Fibroblast of upper back skin (primary cell): Measurements from ENCODE around the gene TSPAN16.
A peak's percentile ranks its signal among the peaks of the same experiment; 100 is the strongest.
"Not testable (repeated sequence)": the region's sequence is repeated elsewhere in the genome, so short reads cannot be mapped to it uniquely, and the experiment has no call there.

ENCODE experiments used
- DNase-seq: peaks from one replicate; pipeline ENCODE4 v3.0.0-alpha.2; 2013

TSPAN16 gene

DNA sequence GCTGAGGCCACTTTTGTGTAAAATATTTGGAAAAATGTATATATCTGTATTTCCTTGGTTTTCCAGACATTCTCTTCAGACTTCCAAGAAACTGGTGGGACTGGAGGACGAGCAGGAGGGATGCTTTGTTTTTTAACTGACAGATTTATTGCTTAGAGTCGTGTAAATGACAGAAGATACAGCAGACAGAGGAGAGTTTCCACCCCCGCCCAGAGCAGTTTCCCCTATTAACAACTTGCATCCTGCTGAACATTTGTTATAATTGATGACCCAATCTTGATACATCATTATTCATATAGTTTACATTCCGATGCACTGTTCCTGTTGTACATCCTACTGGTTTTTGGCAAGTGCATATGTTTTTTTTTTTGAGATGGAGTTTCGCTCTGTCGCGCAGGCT, 26.6 kb upstream of the TSPAN16 start:
- DNase-seq, result peak; percentile 28

GRCh38 chr19:11273296-11273695, 22.7 kb upstream of the TSPAN16 start:
- DNase-seq, result no peak

DNA sequence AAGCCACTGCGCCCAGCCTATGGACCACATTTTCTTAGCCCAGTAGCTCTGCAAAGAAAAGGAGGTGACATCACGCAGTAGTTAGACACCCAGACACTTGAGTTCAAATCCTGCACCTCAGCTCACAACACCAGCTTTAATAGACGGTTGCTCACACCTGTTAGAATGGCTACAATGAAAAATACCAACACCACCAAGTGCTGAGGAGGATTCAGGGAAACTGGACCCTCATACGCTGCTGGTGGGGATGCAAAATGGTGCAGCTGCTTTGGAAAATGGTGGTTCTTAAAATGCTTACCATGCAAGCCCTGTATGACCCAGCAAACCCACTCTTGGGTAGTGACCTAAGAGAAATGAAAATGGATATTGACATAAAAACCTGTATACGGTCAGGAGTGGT, 22.0 kb upstream of the TSPAN16 start:
- DNase-seq, result no peak

GRCh38 chr19:11274533-11275086, 21.4 kb upstream of the TSPAN16 start:
- DNase-seq, result no peak

DNA sequence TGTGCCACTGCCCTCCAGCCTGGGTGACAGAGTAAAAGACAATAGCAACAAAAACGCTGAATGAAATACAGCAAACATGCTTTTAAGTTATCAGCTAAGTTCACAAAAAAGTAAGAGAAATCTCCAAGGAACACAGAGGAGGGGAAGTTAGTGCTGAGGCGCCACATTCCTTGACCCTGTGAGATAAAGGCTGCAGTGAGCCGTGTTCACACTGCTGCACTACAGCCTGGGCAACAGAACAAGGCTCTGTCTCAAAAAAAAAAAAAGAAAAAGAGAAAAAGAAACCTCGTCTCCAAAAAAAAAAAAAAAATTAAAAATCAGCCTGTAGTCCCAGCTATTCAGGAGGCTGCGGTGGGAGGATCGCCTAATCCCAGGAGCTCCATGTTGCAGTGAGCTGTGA, 17.3 kb upstream of the TSPAN16 start:
- no peak for DNase-seq

DNA sequence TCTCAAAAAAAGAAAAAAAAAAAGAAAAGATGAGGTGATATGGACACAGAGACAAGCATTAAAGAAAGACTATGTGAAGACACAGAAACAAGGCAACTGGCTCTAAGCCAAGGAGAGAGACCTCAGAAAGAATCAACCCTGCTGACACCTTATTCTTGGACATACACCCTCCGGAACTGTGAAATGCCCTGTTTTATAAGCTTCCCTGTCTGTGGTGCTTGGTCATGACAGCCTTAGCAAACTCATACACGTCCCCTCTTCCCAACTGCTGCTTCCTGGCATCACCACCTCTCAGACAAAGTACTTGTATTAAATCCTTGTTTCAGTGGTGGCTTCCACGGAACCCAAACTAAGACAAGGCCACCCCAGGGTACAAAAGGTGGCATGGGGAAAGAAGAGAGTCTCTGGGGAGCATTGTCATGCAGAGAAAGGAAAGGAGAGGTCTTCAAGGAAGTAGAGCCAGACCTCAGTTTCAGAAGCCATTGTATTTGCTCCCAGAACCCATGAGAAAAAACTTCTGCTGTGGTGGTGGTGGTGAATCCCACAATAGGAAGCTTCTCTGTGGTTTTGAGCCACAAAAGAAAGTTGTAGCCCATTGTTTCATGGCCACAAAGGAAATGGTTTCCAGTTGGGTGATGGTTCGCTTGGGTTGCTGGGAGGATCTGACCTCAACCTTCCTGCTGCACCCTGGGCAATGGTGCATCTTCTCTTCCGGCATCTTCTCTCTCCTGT, 16.3 kb upstream of the TSPAN16 start:
- no peak for DNase-seq

DNA sequence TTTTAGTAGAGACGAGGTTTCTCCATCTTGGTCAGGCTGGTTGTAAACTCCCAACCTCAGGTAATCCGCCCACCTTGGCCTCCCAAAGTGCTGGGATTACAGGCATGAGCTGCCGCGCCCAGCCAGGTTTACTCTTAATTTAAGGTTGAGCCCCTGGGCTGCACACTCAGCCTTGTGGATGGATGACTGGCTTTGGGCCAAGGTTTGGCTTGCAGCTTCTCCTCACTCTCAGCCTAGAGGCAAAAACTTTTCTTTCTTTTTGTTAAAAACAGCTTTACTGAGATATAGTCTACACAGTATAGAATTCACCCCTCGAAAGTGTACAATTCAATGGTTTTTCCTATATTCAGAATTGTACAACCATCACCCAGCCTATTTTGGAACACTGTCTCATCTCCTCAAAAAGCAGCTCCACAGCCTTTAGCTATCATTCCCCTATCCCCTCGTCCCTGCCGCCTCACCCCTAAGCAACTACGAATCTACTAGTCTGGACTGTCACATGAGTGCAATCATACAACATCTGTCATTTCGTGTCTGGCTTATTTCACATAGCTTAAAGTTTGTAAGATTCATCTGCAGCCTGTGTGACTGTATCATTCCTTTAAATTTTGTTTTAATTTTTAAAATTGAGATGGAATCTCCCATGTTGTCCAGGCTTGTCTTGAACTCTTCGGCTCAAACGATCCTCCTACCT, 14.5 kb upstream of the TSPAN16 start:
- DNase-seq, result no peak

GRCh38 chr19:11284515-11284914, 11.4 kb upstream of the TSPAN16 start:
- DNase-seq, result no peak

GRCh38 chr19:11286312-11286974, 9.5 kb upstream of the TSPAN16 start:
- peak; percentile 48 for DNase-seq

DNA sequence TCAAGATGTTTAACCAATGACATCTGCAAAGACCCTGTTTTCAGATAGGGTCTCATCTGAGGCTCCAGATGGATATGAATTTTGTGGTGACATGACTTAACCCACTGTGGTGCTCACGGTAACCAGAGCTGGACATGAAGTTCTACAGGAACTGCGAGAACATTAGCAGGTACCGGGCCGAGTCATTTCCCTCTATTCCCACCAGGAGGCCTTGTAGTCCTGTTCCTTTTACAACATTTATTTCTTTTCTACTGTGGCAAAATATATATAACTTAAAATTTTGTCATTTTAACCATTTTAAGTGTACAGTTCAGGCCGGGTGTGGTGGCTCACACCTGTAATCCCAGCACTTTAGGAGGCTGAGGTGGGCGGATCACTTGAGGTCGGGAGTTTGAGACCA, 7.6 kb upstream of the TSPAN16 start:
- no peak for DNase-seq

- DNase-seq, result no peak
These were observed 5.7 kb upstream of the TSPAN16 start for GRCh38 chr19:11290256-11290655.

DNA sequence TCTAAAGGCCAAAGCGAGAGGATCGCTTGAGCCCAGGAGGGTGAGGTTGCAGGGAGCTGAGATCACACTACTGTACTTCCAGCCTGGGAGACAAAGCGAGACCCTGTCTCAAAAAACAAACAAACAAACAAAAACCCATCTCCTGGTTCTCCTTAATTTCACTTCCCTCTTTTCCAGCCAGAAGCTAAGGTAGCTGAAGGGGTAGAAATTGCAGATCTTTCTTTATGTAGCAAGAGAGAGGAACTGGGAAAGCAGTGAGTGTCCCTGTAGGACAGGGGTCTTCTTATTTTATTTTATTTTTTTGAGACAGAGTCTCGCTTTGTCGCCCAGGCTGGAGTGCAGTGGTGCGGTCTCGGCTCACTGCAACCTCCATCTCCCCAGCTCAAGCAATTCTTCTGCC, 4.5 kb upstream of the TSPAN16 start:
- no peak for DNase-seq

DNA sequence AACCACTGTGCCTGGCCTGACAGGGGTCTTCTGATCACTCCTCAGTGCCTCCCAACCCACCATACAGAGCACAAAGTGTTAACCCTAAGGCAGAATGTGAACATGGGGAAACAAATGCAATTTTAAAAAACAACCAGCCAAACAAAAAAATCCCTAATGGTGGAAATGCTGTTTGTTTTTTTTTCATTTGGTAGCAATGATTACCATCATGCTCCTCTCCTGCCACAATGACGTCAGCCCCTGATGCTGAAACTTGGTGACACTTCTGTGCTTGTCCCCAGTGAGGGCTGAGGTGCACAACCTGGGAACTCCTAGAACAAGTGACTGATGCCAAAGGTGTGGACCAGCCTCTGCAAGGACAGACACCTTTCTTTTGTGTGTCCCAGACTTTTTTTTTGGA, 4.0 kb upstream of the TSPAN16 start:
- DNase-seq, result no peak

DNA sequence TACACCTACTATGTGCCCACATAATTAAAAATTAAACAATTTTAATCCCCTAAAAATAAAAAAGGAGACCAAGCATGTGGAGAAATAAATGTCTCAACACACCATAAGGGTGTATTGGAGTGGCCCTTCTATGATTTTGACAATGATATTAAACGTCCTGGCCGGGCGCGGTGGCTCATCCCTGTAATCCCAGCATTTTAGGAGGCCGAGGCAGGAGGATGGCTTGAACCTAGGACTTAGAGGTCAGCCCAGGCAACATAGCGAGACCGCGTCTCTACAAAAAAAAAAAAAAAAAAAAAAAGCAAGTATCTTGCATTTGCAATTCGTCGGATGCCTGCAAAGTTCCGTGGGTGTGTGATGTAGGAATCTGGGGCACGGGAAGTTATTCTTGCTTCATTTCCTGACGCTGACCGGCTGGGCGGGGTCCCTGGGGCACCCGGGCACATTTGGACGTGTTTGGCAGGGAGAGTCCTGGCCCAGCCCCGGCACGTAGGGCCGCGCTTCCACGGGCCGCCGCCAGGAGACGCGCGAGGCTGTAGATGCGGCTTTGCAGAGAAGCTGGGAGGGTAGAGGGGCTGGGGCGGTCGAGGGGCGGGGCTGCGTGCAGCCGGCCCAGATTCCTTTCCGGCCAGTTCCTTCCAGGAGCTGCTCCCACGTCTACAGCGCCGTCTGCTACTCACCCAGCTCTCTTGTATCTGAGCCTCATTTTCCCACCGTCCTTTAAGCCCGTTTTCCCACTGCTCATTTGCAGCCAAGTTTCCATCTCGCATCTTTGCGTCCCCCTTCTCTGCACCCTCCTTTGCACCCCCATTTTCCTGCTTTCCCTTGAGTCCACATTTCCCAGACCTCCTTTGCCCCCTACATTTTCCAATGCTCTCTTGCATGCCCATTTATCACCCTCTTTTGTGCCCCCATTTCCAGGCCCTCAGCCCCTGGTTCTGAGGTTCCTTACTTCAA, 2.2 kb upstream of the TSPAN16 start:
- peak; percentile 89 for DNase-seq

GRCh38 chr19:11295180-11295579, 780 bp upstream of the TSPAN16 start:
- no peak for DNase-seq

GRCh38 chr19:11296264-11296663, 304 bp downstream of the TSPAN16 start:
- DNase-seq, result peak; percentile 11

GRCh38 chr19:11299946-11300810, 4.2 kb downstream of the TSPAN16 start:
- no peak for DNase-seq

- no peak for DNase-seq
These were observed 4.8 kb downstream of the TSPAN16 start for GRCh38 chr19:11300811-11301120.

- DNase-seq, result no peak
These were observed 9.0 kb downstream of the TSPAN16 start for GRCh38 chr19:11304936-11305335.

- DNase-seq, result no peak
These were observed 10.4 kb downstream of the TSPAN16 start for GRCh38 chr19:11306337-11306736.

GRCh38 chr19:11320278-11320995, 24.5 kb downstream of the TSPAN16 start:
- DNase-seq, result not testable (repeated sequence)
